Aortic smooth muscle cell (primary cell): ENCODE results near the gene OR9Q1. TPM values are rescaled to one million over a fixed set of nuclear protein-coding genes. Genes with fewer than 3 reads are reported as not detected.

Experiments
- total RNA-seq: library from RNA; depleted of rRNA; stranded (reverse); fragments of >200 nt; gene quantifications from 2 replicates; pipeline ENCODE4 v1.2.3, GENCODE V29; 2014

Gene OR9Q1, protein sequence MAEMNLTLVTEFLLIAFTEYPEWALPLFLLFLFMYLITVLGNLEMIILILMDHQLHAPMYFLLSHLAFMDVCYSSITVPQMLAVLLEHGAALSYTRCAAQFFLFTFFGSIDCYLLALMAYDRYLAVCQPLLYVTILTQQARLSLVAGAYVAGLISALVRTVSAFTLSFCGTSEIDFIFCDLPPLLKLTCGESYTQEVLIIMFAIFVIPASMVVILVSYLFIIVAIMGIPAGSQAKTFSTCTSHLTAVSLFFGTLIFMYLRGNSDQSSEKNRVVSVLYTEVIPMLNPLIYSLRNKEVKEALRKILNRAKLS
- not detected in 2 replicates for total RNA-seq

DNA sequence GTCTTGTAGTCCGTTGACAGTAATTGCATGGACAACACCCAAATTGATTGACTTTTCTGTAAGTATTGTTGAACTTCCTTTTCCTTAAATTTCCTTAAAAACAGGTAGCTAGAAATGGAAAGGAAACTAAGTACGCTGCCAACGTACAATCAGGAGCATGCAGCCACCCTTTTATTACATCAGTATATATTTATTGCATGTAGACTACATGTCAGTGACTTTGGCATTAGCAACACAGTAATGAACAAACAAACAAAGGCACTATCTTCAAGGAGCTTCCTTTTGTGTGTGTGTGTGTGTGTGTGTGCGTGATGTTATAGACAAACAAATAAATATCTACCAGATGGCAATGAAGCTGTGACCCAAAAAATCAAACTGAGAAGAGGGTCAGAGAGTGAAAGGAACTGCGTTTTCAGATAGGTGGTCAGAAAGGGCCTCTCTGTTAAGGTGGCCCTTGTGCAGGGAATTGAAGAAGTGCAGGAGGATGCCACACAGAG lies at the start of gene OR9Q1:
TSS of gene OR9Q1 (plus strand) at position 447 of the 497 bp plus-strand sequence. CDS start 155,564 bp downstream, outside the sequence.

DNA sequence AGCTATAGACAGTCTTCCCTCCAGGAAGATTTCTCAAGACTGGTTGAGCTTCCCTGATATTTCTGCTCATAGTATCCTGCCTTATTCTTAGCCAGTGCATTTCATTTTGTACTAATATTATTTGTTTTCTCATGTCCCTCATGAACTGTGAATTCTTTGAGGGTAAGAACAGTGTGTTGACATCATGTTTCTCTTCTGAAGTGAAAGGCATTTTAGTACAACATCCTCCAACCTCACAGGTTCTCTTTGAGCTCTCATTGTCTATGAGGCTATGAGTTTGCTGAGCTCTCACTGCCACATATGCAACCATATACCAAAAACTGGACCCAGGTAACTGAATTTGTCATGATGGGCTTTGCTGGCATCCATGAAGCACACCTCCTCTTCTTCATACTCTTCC lies 7.0 kb downstream of the OR9Q1 start, which contains the start of gene OR6Q1:
TSS of gene OR6Q1 (plus strand) at position 301 of the 400 bp plus-strand sequence. CDS start at position 301, 0 bp downstream.

DNA sequence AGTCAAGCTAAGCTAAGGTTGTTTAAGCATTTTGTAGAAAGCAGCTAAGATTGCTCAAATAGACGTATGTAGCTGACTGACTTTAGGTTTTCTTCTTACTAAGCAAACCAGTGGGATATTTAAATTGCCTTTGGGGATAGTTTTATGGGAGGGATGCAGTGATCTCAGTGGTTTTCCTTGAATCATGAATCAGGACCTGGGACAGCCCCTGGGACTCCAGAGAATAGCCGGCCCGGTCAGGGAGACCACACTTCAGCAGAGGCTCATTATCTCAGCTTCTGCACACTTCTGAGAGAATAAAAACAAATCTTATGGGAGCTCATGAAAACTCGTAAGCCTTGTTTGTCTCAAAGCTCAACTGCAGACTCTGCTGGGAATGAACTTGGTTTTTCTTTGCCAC lies 101.8 kb downstream of the OR9Q1 start, which contains the start of gene OR9I1:
TSS of gene OR9I1 (minus strand) at position 62 of the 400 bp plus-strand sequence. CDS start 6,086 bp downstream, outside the sequence.

DNA sequence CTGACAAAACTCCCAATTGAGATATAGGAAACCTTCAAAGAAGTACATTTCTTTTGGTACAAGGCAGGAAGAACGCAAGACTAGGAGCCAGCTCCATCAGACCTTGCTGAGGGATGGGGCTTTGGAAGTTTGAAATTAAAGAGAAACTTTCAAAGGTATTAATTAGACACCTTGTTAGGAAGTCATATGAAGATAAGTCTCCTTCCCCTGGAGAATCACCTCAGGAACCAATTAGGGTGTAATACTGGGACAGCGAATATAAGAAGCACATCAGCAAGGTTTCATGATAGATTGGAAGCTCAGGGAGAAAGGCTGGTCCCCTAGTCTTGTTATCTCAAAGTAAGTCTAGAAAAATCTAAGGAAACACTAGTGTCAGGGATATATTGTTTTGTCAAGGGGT lies 165.1 kb downstream of the OR9Q1 start, which contains the start of gene OR9Q2:
TSS of gene OR9Q2 (plus strand) at position 301 of the 400 bp plus-strand sequence. CDS start 1,421 bp downstream, outside the sequence.

DNA sequence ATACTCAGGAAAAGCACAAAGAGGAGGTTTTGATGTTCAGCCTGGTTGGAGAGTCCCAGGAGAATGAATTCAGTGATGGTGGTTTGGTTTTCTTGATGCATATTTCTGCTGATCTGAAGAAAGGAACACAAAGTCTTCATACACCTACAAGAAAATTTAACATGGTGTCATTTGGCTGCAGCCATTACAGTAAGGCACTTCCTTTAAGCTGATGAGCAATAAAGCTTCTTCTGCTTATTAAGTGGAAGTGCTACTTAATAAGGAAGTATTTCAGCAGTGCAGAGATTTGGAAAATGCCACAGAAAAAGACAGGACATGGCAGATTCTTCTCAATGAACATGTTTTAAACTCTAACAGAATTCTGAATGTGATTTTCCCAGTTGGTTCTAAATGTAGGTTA lies 180.4 kb downstream of the OR9Q1 start, which contains the start of gene OR1S2:
TSS of gene OR1S2 (minus strand) at position 101 of the 400 bp plus-strand sequence. CDS start at position 101, 0 bp downstream.

DNA sequence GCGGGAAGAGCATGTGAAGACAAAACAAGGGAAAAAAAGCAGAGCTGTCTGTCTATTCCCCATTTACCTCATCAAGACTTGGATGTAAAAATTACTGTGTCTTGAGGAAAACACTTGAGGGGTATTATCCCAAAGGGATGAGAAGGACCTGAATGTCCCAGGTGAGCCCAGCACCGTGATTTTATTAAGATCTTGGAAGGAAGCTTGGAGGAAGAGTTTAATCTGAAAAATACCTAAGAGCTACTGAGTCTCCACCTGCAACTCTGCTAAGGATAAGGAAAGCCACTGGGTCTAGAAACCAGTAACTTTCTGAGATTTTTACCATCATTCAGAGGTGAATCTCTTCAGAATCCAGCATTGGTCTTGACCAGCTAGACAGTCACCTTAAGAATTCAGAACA lies 188.7 kb downstream of the OR9Q1 start, which contains the start of gene OR1S1:
TSS of gene OR1S1 (plus strand) at position 301 of the 400 bp plus-strand sequence.

Other genes starting within 250 kb of the OR9Q1 start
- not detected in 2 replicates for gene OR6Q1, start 7.1 kb downstream of the OR9Q1 start, total RNA-seq
- gene OR9I1, start 101.6 kb downstream of the OR9Q1 start, total RNA-seq = not detected in 2 replicates
- gene OR9Q2, start 165.2 kb downstream of the OR9Q1 start, total RNA-seq = not detected in 2 replicates
- gene OR1S2, start 180.3 kb downstream of the OR9Q1 start, total RNA-seq = not detected in 2 replicates
- gene OR1S1, start 188.8 kb downstream of the OR9Q1 start, total RNA-seq = not detected in 2 replicates
- not detected in 2 replicates for gene OR10Q1, start 205.0 kb downstream of the OR9Q1 start, total RNA-seq
- gene OR10W1, start 244.4 kb downstream of the OR9Q1 start, total RNA-seq = not detected in 2 replicates